ENCODE data around the gene RBBP7.

DNA sequence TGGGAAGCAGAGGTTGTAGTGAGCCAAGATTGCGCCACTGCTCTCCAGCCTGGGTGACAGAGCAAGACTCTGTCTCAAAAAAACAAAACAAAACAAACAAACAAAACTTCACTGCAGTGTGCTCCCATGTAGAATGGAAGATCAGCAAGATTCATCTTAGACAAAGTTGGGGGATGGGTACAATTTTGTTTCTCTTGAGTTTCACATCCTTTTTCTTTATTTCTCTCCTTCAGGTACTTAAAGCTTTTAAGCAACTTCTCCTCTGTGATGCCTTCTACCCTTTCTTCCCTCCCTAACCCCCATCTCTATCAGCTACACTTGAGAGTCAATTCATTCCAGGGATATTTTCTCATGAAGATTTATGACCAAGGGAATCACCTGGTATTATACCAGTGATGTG is 15.5 kb upstream of the RBBP7 start:
- TF ChIP-seq, protein P1, sequence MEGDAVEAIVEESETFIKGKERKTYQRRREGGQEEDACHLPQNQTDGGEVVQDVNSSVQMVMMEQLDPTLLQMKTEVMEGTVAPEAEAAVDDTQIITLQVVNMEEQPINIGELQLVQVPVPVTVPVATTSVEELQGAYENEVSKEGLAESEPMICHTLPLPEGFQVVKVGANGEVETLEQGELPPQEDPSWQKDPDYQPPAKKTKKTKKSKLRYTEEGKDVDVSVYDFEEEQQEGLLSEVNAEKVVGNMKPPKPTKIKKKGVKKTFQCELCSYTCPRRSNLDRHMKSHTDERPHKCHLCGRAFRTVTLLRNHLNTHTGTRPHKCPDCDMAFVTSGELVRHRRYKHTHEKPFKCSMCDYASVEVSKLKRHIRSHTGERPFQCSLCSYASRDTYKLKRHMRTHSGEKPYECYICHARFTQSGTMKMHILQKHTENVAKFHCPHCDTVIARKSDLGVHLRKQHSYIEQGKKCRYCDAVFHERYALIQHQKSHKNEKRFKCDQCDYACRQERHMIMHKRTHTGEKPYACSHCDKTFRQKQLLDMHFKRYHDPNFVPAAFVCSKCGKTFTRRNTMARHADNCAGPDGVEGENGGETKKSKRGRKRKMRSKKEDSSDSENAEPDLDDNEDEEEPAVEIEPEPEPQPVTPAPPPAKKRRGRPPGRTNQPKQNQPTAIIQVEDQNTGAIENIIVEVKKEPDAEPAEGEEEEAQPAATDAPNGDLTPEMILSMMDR (IDR thresholded peaks at IDR 0.05; ENCODE audit: insufficient read depth, low read length, poor library complexity, severe bottlenecking), result no peak
- TF ChIP-seq EZH2phosphoT487 (conservative IDR thresholded peaks at IDR 0.05; ENCODE audit: low read length), result no peak

Data from SU-DHL-6 (cell line).